ENCODE results near the gene SYT8.

Gene SYT8

DNA sequence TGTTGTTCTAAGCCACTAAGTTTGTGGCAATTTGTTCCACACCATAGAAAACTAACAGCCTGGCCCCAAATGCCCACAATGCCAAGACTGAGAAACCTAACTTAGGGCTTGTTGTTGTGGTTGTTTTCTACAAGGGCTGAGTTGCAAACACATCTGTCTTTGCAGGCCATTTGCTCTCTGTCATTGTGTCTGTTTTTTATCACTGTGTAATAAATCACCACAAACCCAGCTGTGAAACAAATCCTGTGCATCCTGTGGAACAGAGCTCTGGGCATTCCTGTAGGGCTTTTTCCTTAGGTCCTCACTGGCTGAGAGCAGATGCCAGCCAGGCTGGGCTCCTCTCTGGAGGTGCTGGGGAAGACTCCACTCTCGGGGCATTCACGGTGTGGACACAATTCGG, 15.7 kb upstream of the SYT8 start:
- DNase-seq, result no peak

DNA sequence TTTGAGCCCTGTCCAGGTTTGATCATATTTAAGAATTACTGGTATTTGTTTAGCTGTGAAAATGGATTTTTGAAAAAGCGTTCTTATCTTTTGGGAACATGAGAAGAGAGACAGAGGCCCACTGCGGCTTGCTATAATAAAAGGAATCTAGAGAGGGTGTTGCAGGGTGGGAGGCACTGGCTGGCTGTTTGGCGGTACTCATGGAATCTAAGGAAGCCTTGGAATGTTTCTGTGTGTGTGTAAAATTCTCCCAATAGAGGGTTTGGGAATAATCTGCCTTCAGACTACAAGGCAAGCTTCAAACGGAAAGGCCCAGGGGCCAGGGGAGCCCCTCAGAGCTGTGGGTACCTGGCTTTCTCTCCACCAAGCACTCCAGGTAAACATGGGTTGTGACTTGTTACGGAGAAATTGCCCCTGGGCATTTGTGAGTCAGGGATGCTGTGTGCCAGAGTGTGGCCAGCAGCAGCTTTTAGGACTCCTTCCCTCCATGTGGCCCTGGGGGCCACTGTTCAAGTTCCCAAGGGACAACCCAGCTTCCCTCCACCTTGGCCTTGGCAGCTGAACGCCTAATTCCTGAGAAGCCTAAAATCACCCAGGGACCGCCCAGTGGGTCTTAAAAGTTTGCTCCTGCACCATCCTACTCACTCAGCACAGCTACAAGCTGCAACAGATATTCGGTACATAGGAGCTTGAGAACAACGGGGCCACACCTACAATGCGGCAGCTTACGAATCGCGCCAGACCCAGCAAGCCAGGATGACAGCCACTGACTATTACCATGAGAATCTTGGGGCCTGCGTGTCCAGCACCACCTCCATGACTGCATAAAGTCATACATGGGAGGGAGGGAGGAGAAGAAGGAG, 14.1 kb upstream of the SYT8 start:
- DNase-seq, result no peak

DNA sequence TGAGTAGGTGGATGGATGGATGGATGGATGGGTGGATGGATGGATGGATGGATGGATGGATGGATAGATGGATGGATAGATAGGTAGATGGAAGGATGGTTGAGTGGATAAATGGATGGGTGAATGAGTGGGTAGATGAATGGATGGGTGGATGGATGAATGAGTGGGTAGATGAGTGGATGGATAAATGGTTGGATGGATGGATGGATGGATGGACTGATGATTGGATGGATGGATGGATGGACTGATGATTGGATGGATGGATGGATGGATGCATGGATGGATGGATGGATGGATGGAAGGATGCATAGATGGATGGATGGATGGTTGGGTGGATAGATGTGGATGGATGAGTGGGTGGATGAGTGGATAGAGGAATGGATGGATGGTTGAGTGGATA, 13.2 kb upstream of the SYT8 start:
- DNase-seq, result no peak

DNA sequence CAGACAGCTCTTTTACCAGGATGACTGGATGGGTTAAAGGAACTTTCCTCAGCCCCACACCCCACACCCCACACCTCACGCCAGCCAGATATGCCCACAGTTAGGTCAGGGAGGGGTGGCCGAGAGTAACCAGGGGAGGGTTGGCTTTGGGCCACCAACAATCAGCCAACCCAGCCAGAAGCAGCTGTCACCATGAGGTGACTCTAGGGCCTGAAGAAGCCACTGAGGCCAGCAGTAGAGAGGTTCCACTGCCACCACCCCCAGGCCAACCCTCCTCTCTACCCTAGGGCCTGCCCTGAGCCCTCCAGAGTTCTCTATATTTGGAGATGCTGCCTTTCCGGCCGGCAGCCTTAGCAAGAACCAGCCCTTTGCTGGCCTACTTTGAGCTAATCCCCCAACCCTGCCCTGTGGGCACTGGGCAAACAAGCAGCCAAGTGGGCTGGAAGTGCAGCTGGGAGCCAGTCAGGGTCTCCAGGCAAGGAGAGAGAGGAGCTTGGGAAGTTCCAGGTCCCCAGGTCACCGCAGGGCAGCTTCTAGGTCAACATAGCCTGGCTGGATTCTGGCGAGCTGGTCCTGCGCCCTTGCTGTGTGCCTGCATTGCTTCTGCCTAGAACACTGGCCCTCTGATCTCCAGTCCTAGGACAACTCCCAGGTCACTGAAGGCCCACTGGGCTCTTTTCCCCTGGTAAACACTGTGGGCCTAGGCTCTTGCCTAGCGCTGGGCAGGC, 12.0 kb upstream of the SYT8 start:
- no peak for DNase-seq

DNA sequence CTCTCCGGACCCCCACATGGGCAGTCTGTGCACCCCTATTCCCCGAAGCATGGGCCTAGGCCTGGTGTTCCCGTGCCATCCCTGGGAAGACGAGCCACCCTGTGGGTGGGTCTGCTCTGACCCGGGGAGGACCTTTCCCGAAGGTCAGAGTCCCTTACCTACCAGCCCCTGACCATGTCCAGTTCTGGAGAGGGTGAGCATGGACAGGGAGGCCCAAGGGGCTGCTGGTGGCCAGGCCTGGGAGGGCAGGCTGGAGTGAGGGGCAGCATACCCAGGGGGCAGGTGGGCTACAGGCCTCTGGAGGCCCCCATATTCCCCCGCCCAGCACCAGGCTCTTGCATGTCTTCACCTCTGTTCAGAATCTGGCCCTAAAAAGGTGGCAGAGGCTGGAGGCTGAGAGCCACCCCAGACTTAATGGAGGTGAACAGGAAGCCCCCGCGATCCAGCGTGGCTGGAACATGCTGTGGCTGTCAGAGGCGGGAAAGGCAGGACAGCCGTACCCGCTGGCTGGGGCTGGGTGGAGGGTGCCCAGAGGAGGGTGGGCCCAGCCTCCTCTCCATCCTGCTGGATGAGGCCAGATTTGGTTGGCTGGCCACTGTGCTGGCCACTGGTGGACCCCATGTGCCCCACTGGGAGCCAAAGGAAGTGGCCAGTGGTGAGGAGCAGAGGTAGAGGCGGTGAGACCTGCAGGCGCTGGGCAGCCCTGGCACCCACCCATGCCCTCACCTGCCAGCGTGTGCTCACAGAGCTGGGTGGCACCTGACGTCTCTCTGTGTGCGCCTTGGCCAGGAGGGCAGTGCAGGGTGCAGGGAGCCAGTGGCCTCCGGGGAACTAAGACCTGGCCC, 11.2 kb upstream of the SYT8 start:
- no peak for DNase-seq

DNA sequence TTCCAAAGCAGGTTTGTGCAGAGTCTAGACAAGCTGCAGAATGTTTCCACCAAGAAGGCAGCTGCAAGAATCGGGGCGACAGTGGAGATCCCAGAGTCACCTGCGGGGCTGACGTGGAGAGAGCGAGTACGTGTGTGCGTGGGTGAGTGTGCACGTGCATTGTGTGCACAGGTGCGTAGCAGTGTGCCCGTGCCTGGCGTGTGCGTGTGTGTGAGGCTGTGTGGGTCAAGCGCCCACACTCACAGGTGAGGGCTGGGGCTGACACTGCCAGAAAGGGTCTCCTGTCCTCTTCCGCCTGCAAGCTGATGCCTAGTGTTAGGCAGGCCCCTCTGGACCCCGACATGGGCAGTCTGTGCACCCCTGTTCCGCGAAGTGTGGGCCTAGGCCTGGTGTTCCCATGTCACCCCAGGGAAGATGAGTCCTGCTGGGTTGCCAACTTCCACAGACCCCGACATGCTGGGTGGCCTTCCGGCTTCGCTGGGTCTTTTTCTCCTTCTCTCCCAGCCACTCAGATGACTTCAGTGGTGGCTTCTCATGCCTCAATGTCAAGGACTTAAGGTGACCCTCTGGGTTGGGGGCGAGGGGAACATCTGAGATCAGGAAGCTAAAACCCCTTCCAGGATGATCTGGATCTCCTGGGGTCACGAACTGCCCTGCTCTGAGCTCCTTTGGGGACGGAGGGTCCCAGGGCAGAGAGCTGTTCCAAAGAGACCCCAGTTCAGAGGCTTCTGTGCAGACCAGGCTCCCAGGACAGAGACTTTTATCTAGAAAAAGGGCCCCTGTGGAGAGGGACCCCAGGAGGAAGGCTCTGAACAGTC, 10.4 kb upstream of the SYT8 start:
- no peak for DNase-seq

DNA sequence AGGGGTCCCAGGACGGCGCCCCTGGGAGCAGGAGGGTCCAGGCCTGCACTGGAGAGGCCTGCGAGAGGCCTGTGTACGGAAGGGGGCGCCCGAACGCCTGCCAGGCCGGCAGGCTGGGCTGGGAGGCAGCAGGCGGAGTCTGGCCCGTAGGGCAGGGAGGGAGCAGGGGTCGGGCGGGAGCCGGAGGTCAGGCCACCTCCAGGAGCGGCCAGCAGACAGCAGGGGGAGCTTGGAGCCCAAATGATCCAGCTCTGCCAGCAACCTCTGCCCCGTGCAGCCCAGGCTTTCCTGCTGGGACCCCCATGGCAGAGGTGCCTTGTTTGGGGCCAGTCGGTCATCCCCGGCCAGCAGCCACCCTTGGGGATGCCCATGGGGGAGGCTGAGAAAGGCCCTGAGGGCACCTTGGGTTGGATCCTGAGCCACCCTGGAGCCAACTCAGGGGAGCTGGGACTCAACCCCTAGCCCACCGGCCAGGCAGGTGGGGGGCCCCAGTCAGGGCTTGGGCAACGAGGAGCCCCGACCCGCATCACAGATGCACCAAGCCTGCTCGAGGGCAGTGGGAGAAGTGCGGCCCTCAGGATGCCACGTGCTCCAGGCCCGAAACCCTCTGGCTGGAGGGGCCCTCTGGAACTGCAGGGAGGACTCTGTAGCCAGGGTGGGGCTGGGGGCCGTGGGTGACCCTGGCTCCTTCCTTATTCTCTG, 9.6 kb upstream of the SYT8 start:
- DNase-seq, result no peak

DNA sequence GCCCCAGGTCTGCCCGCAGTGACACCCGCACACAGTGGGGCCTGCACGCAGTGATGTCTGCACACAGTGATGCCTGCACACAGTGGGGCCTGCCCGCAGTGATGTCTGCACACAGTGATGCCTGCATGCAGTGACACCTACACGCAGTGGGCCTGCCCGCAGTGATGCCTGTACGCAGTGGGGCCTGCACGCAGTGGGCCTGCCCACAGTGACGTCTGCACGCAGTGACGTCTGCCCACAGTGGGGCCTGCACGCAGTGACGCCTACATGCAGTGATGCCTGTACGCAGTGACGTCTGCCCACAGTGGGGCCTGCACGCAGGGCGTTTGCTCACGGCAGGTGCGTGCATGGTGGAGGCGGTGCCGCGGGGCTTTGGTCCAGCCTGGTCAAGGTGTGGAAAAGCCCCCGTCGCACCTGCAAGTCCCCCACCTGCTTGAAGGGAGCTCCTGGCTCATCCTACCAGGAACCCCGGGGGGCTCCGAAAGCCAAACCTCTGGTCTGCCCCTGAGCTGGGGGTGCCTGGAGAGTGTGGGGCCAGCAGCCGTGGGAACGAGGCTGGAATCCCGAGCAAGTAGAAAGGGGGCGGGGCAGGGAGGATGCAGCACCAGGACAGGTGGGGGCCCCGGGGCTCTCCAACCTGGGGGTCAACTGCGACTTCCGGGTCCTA, 8.9 kb upstream of the SYT8 start:
- no peak for DNase-seq

DNA sequence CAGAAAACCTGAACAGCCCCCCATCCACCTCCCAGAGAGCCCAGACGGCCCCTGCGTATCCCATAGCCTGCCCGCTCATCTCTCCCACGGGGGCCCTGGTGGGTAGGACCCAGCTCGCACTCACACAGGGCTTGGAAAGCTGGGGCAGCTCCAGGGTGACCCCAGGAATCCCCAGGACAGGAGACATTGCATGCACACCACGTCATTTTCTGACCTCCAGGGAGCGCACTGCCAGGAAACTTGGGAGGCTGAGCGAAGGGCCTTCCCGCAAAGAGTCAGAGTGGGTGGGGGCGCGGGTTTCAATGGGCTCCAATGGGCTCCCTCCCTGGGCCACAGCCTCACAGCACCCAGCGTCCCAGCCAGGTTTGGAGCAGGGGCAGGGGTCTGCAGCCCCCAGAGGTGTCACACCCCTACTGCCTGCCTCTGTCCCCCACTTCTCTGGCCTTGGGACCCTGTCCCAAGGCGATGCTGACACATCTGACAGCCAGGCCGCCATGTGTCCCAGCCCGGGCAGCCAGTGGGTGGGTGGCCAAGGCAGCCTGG, 8.2 kb upstream of the SYT8 start:
- DNase-seq, result no peak

DNA sequence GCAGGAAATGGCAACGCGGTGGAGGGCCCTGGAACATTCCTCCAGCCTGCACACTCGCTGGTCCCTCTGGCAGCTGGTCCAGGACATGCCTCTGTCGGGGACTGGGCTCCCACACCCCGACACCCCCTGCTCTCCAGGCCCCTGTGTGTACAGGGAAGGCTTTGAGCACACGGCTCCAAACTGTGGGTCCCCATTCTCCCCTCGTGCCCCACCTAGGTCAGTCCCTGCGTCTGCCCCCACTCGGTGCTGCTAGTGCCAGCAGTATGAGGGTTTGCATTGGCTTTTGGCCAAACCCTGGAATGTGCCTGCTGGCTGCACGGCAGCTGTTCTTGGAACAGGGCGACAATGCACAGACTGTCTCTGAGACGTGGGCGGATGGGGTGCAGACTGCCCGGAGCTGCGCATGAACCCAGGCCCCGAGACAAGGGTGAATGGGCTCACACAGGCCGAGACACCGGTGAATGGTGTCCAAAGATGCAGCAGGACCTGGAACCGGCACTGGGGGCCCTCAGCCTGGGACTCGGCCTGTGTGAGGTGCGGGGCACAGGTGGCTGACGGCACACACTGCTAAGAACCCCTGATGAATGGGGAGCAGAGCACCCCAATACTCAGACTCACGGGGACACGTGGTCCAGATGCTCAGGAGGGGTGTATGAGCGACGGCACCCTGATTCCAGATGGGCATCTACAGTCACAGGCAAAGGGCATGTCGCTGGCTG, 7.5 kb upstream of the SYT8 start:
- peak; percentile 45 for DNase-seq

DNA sequence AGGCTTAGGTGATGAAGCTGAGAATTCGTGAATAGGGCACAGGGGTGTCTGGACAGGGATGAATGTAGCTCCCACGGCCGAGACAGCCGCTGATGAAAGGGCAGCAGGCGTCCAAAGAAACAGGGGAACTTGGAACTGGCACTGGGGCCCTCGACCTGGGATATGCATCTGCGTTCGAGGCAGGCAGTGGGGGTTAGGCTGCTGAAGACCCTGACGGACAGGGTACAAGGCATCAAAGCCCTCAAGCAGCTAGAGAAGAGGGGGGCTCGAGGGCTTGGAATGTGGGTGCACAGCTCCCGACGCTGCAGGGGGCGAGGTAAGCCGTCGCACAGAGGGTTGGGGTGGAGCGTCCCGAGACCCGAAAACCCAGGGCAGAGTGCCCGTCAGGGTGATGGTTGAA, 6.9 kb upstream of the SYT8 start:
- DNase-seq, result no peak

DNA sequence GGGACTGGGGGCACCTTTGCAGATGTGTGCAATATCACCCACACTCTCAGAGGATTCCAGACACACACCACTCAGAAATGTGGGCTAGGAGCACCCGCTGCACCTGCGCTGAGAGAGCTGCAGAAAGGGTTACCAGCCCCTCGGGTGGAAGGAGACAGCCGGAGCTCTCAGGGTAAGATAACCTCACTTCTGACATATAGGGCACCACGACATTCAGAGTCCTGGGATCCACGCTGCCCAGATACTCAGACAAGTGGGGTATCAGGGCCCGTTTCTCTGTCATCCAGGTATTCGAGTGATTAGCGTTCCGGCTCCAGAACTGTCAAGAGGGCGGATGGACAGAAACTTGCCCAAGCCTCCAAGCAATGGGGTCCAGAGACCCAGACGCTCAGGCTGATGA, 6.2 kb upstream of the SYT8 start:
- DNase-seq, result no peak

DNA sequence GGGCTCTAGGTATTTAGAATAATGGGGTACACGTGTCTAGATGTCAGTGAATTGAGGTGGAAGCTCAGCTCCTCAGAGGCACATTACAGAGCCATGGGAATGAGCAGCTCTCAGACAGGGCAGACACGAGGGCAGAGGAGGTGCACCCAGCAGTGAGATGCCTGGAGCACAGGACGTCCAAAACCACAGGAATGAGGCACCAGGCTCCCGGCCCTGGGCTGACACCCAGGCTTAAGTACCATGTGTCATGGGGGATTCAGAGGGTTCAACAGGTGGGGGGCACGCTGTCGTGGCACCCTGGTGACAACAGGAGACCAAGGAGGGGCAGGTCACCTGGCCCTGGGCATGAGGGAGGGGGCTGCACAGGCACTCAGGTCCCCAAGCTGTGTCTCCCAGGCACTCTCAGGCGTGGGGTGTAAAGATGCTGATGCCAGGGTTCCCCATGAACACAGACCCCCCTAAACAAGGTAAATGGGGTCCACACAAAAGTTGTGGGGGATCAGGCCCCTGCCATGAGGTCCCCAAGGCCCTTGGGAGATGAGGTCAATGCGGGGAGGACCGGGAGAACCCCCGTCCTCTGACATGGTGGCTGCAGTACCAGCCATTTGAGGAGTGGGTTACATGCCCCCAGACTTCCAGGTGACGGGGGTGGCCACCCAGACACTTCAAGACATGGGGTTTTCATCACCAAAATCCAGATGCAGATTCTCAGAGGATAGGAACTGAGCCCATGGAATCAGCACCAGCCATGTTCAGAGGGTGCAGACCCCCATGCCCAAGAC, 5.6 kb upstream of the SYT8 start:
- DNase-seq, result no peak

DNA sequence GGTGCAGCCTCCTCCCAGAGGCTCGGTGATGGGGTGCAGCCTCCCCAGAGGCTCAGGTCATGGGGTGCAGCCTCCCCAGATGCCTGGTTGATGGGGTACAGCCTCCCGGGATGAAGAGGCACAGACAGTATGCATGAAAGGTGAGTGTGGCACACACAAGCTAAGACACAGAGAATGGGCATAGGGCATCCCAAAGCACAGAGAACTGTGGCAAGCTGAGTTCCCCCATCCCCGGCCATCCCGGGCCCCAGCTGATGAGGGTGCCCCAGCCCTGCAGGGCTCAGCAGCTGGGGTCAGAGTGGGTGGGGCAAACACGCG, 4.8 kb upstream of the SYT8 start:
- DNase-seq, result no peak

DNA sequence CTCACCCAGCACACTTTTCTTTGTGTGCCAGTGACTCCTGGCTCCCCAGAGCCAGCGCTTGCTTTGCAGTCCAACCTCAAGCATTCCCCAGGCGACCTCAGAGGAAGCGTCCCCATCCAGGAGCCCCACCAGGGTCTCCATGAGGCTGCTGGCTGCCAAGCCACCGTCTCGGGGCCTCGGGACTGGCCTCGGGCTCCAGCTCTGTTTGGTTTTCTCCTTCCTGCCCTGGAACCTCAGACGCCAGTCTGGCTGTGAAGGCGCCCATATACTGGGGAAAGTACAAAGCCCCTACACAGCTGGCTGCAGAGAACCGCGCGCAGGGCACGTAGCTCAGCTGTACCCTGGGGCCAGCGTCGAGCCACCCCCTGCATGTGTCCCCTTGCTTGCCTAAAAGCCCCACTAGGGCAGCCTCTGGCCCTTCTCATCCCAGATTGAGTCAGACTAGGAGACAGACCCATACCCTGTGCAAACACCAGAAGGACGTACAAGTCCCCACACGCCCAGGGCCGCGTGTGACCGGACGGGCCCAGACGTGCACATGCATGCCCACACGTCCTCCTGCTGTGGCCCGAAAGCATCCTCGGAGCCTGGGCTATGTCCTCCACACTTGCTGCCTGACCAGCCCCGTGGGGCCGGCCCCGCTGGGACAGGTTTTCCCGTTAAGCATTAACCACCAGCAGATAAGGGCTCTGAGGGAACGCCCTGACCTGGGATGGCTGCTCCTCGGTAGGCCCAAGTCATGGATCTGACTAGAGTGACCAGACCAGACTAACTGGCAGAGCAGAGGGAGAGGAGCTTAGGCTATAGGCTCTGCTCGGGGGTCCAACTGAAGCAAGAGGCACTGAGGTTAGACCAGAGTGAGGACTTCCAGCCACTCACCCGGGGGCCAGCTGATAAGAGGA, 4.2 kb upstream of the SYT8 start:
- DNase-seq, result no peak

DNA sequence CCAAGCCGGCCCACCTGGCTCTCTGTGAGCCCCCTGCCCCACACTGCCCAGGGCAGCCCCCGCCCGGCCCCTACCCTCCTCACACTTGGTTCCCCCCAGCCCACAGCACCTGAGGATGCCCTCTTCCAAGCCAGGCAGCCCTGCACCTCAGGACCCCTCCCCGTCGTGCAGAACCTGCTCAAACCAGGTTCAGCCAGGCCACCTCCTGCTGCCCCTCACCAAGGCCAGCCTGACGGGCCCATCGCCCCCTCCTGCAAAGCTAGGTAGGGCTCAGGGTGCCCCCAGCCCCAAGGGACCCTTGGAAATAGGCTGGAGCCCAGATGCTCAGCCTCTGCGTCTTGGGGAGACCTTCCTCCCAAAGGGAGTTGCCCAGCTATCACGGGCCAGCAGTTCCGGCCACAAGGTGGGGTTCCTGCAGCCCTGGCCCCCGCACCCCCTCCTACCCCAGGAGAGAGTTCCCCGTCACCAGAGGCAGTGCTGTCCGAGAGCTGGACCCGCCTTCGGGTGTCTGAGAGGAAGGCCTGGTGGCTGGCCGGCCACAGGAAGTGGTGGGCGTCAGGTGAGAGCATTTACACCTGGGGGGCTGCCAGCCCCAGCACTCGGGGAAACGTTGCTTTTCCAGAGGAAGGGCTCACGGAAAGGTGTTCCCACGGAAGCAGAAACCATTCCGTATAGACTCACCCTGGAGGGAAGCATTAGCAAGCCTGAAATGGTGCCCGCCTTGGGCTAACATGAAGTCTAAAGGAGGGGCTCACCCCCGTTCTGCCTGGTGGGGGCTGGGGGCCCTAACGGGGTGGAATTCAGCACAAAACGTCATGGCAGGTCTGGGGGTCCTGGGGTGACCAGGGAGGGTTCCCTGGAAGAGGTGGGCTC, 3.2 kb upstream of the SYT8 start:
- DNase-seq, result no peak

DNA sequence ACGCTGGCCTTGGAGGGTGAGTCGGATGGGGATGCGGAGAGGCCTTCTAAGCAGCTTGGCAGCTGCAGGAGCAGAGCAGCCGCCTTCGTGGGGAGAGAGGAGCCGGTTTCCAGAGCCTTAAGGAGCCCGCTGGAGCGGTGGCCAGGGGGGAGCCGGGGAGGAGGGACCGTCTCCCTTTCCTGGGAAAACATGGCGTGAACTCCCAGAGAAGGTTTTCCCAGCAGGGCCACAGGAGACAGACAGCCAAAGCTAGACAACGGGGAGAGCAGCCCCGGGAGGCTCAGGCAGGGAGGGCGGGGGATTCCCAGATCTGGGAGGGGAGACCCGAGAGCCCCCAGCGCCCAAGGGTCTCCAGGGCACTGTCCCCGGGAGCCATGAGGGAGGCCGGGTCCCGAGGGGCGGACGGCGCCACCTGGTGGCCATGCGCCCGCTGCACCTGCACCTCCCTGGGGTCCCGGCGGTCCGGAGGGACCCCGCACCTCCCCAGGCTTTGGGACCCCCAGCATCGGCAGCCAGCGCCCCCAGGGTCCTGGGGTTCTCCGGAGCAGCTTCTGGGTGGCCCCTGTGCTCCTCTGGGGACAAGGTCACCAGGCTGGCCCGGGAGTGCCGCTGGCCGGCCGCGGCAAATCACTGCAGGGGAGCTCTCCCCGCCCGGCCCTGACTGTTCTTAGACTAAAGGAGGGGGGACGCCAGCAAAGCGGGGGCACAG, 2.4 kb upstream of the SYT8 start:
- DNase-seq, result no peak

All from NCI-H1694 treated with DMSO at 0.1 percent for 48 hours (cell line).